Lower leg skin (tissue), 3 donors: ENCODE measurements around the gene MINDY4.

Source experiments
- POLR2A ChIP-seq, 2 donors: fragments of 450-650 bp; IDR thresholded peaks; one replicate each; pipeline ENCODE4 v1.6.1; 2016 to 2017; ENCODE audit warnings: antibody characterized with exemption in 2 of 2, mild to moderate bottlenecking in 1 of 2, moderate library complexity in 1 of 2
- TF ChIP-seq, protein P1 (sequence below), 3 donors: fragments of 450-650 bp; IDR thresholded peaks; one replicate each; pipeline ENCODE4 v1.5.1; 2016; ENCODE audit warnings: antibody characterized with exemption in 3 of 3, mild to moderate bottlenecking in 3 of 3, moderate library complexity in 2 of 3

DNA sequence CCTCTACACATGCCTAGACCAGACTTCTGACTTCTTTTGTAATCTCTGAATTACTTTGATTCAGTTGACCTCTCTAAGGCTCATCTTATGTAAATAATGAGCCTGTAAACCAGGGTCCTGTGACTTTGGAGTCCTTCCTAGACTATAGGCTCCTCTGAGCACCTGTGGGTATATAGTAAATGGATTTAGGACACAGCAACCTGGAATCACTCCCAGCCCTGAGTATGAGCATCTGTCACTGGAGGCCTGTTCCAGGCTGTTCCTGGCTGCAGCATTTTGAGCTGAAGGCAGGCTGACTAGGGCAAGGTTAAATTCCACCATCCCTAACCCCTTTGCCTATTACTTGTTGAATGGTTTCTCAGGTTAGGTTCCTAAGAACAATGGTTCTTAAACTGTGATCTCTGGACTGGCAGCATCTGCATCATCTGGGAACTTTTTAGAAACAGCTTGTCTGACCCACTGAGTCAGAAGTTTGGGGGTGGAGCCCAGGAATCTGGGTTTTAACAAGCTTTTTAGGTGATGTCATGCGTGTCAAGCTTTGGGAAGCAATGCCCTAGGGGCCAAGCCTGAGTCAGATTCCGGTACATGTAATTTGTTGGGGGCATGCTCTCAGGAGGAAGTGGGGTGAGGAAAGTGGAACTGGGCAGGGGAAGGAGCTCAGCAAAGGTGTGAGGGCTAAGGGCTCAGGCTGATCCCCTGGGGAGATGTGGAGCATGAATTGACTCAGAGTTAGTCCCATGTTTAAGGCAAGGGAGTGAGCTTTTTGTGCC lies 28.2 kb downstream of the MINDY4 start:
- TF ChIP-seq, protein P1, sequence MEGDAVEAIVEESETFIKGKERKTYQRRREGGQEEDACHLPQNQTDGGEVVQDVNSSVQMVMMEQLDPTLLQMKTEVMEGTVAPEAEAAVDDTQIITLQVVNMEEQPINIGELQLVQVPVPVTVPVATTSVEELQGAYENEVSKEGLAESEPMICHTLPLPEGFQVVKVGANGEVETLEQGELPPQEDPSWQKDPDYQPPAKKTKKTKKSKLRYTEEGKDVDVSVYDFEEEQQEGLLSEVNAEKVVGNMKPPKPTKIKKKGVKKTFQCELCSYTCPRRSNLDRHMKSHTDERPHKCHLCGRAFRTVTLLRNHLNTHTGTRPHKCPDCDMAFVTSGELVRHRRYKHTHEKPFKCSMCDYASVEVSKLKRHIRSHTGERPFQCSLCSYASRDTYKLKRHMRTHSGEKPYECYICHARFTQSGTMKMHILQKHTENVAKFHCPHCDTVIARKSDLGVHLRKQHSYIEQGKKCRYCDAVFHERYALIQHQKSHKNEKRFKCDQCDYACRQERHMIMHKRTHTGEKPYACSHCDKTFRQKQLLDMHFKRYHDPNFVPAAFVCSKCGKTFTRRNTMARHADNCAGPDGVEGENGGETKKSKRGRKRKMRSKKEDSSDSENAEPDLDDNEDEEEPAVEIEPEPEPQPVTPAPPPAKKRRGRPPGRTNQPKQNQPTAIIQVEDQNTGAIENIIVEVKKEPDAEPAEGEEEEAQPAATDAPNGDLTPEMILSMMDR (IDR thresholded peaks at IDR 0.05) = no peak
- no peak for TF ChIP-seq POLR2A (IDR thresholded peaks at IDR 0.05)
